ENCODE results near the gene KIF5A.

Gene KIF5A

GRCh38 chr12:57622293-57623245 lies 72.7 kb downstream of the KIF5A start:
- ChIA-PET CTCF (interaction anchor here (0.9 to 9.3 kb wide), 20 partner anchors 8 to 164 kb away, joined by 3 to 186 read pairs (median 5); partner anchors contain the start of genes ARHGEF25, B4GALNT1, GLI1 and OS9), POLR2A (no interaction called here)
- TF ChIP-seq CTCF (IDR thresholded peaks at IDR 0.05; ENCODE audit: insufficient read depth, low read length, missing control alignments) = no peak
- no peak overlapping the region for H3K4me3 ChIP-seq (ENCODE audit: low read depth, low read length)
- no peak for DNase-seq (ENCODE audit: low read depth, low spot score)

- no peak overlapping the region for H3K4me3 ChIP-seq (ENCODE audit: low read depth, low read length)
- ChIA-PET POLR2A (interaction anchor here (1.2 kb wide), 1 partner anchor 12 kb away, joined by 3 read pairs; the partner anchor contains the start of gene ARHGEF25), CTCF (interaction anchor here (0.9 to 9.3 kb wide), 14 partner anchors 8 to 85 kb away, joined by 3 to 186 read pairs (median 6); partner anchors contain the start of genes B4GALNT1, DTX3 and OS9)
- no peak for TF ChIP-seq CTCF (IDR thresholded peaks at IDR 0.05; ENCODE audit: insufficient read depth, low read length, missing control alignments)
- DNase-seq (ENCODE audit: low read depth, low spot score) = no peak
Measured at GRCh38 chr12:57623385-57623784, 73.5 kb downstream of the KIF5A start.

- POLR2A ChIA-PET = interaction anchor here (1.0 to 1.2 kb wide), 2 partner anchors 9 to 13 kb away, joined by 3 read pairs; partner anchors contain the start of gene ARHGEF25
- no peak for TF ChIP-seq CTCF (IDR thresholded peaks at IDR 0.05; ENCODE audit: insufficient read depth, low read length, missing control alignments)
- CTCF ChIA-PET = interaction anchor here (0.9 to 9.3 kb wide), 7 partner anchors 9 to 165 kb away, joined by 4 to 186 read pairs (median 6); partner anchors contain the start of genes B4GALNT1, DTX3 and OS9
- H3K4me3 ChIP-seq (ENCODE audit: low read depth, low read length) = no peak overlapping the region
- DNase-seq (ENCODE audit: low read depth, low spot score) = no peak
Measured at GRCh38 chr12:57623811-57624390, 74.1 kb downstream of the KIF5A start.

- TF ChIP-seq CTCF (IDR thresholded peaks at IDR 0.05; ENCODE audit: insufficient read depth, low read length, missing control alignments) = no peak
- ChIA-PET CTCF (interaction anchor here (0.9 to 9.3 kb wide), 7 partner anchors 8 to 166 kb away, joined by 3 to 186 read pairs (median 5); partner anchors contain the start of gene B4GALNT1), POLR2A (interaction anchor here (1.0 to 1.2 kb wide), 2 partner anchors 9 to 13 kb away, joined by 3 read pairs; partner anchors contain the start of gene ARHGEF25)
Measured at GRCh38 chr12:57624441-57625220, 74.8 kb downstream of the KIF5A start.

GRCh38 chr12:57625261-57626032 lies 75.6 kb downstream of the KIF5A start:
- no peak for DNase-seq (ENCODE audit: low read depth, low spot score)
- POLR2A ChIA-PET = interaction anchor here (0.6 to 1.0 kb wide), 2 partner anchors 10 to 513 kb away, joined by 3 read pairs; no protein-coding TSS in a partner anchor
- no peak overlapping the region for H3K4me3 ChIP-seq (ENCODE audit: low read depth, low read length)
- CTCF ChIA-PET = interaction anchor here (0.9 to 9.3 kb wide), 5 partner anchors 8 to 167 kb away, joined by 3 to 186 read pairs (median 6); partner anchors contain the start of gene B4GALNT1
- no peak for TF ChIP-seq CTCF (IDR thresholded peaks at IDR 0.05; ENCODE audit: insufficient read depth, low read length, missing control alignments)

More at GRCh38 chr12:57624441-57625220, 74.8 kb downstream of the KIF5A start:
- no peak overlapping the region for H3K4me3 ChIP-seq (ENCODE audit: low read depth, low read length)
- no peak for DNase-seq (ENCODE audit: low read depth, low spot score)

Measured in AG04449 (cell line).